Thyroid gland (tissue), 4 donors: ENCODE data around the gene KDF1.

ENCODE experiments used
- CTCF ChIP-seq, 6 experiments: fragments of 200-600 bp in 3 of 6; fragments of 450-650 bp in 3 of 6; sonication (generic) in 3 of 6; IDR thresholded peaks; one replicate each; pipeline ENCODE4 v1.5.1; 2016 to 2019; ENCODE audit warnings: antibody characterized with exemption in 6 of 6, mild to moderate bottlenecking in 2 of 6, inconsistent platforms in 1 of 6, moderate library complexity in 1 of 6
- POLR2A ChIP-seq, 2 donors: fragments of 450-650 bp; IDR thresholded peaks; one replicate each; pipeline ENCODE4 v1.6.1; 2017; ENCODE audit warnings: antibody characterized with exemption in 2 of 2, mild to moderate bottlenecking in 2 of 2, moderate library complexity in 1 of 2

DNA sequence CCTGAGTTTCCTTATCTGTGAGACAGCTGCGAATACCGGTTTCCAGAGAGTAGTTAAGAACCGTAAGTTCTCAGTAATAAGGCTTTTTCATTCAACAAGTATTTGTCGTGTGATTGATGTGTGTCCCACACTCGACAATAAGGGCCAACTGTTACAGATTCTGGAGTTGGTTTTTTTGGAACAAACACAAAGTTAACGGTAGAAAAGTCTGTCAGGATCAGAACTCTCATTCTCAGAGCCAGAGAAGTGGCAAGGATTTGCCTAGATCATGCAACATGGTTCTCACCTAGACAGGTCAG lies 37.9 kb downstream of the KDF1 start:
- TF ChIP-seq POLR2A (IDR thresholded peaks at IDR 0.05) (no peak), CTCF (IDR thresholded peaks at IDR 0.05) (no peak)
